HG03025 (cell line): ENCODE results near the gene CYB5B.
"Not testable (repeated sequence)": the region's sequence is repeated elsewhere in the genome, so short reads cannot be mapped to it uniquely, and the experiment has no call there.

Source experiments
- ATAC-seq: cut with Tn5 transposase; IDR thresholded peaks from one replicate; pipeline ENCODE4 v1.9.1; 2021; ENCODE audit warnings: mild to moderate bottlenecking, moderate library complexity; ENCODE audit not compliant: unreplicated experiment, low FRiP score

The CYB5B gene

GRCh38 chr16:69407702-69408323 lies 16.6 kb upstream of the CYB5B start:
- ATAC-seq = no peak

- ATAC-seq = no peak
Observed at GRCh38 chr16:69408475-69408874, 15.9 kb upstream of the CYB5B start.

- no peak for ATAC-seq
Observed at GRCh38 chr16:69410219-69410990, 14.0 kb upstream of the CYB5B start.

DNA sequence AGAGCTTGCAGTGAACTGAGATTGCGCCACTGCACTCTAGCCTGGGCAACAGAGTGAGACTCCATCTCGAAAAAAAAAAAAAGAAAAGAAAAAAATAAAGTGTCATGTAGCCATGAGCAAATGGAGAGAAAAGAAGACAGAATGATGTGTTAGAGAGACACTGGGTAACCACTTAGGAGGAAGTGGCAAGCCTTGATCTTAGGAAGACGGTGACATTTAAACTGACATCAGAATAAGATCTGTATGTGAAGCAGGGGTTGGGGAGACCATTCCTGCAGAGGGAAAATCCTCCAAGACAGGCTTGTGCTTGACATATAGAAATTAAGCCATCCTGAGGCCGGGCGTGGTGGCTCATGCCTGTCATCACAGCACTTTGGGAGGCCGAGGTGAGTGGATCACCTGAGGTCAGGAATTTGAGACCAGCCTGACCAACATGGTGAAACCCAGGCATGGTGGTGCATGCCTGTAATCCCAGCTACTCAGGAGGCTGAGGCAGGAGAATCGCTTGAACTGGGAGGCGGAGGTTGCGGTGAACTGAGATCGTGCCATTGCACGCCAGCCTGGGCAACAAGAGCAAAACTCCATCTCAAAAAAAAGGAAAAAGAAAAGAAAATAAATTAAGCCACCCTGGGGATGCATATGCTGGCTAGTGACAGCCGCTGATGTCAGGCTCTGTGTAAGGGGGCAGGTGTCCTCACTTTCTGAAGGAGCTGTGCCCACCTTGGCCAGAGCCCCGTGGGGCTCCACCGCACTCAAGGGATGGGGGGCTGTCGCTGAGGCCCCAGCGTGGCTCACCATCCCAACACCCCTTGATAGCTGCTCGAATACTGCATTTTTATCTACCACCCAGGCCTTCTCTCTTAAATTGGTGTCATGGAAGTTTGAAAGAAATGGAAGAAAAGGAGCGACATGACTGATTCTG lies 13.1 kb upstream of the CYB5B start:
- ATAC-seq = no peak

- ATAC-seq = no peak
Observed at GRCh38 chr16:69412287-69412686, 12.1 kb upstream of the CYB5B start.

DNA sequence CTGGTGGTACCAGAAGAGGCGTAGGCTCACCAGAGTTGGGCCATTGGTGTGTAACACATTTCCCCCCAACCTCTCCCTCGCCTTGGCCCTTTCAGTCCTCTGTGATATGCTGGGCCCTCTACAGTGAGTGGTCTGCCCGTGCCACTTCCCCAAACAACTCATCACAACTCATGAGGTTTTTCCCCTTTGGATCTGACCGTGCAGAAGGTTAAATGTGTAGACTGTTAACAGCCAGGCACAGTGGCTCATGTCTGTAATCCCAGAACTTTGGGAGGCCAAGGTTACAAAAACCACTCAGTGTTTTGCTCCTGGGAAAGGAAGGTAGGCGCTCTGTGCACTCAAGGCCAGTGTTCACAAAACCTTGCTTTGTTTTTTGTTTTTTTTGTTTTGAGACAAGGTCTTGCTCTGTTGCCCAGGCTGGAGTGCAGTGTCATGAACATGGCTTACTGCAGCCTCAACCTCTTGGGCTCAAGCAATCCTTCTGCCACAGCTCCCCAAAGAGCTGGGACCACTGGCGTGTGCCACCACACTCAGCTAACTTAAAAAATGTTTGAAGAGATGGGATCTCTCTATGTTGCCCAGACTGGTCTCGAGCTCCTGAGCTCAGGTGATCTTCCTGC lies 11.3 kb upstream of the CYB5B start:
- no peak for ATAC-seq

- ATAC-seq = no peak
Observed at GRCh38 chr16:69417520-69418199, 6.8 kb upstream of the CYB5B start.

- no peak for ATAC-seq
Observed at GRCh38 chr16:69419956-69420355, 4.5 kb upstream of the CYB5B start.

DNA sequence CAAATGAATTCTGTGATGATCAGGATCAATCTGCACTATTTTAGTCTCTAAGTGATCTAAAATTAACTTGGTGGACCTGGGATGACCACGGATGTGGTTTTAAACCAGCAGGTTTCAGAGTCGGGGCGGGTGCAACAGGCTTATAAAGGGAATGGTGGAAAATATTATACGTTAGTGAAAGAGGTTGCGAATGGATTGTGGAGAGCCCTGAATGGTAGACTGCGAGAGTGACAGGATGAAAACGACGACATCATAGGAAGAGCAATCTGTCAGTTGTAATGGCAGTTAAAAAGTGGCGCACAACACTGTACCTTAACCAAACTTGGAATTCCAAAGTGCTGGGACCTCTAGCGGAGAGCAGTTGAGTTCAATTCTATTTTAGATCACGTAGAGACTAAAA lies 1.2 kb upstream of the CYB5B start:
- no peak for ATAC-seq

- ATAC-seq = no peak
Observed at GRCh38 chr16:69424935-69425784, 741 bp downstream of the CYB5B start.

DNA sequence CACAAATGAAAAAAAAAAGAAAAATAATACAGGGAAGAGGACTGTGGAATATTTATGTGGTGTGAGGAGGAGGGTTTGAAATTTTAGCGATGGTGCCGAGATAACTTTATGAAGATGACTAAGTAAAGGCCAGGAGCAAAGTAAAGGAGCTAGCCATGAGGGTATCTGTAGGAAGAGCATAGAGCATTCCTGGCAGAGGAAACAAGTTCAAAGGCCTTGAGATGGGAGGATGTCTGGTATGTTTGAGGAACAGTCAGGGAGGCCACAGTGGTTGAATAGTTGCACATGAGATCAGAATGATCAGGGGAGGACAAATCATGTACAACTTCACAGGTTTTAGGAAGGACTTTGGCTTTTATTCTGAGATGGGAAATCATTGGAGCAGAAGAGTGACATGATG lies 4.2 kb downstream of the CYB5B start:
- no peak for ATAC-seq

DNA sequence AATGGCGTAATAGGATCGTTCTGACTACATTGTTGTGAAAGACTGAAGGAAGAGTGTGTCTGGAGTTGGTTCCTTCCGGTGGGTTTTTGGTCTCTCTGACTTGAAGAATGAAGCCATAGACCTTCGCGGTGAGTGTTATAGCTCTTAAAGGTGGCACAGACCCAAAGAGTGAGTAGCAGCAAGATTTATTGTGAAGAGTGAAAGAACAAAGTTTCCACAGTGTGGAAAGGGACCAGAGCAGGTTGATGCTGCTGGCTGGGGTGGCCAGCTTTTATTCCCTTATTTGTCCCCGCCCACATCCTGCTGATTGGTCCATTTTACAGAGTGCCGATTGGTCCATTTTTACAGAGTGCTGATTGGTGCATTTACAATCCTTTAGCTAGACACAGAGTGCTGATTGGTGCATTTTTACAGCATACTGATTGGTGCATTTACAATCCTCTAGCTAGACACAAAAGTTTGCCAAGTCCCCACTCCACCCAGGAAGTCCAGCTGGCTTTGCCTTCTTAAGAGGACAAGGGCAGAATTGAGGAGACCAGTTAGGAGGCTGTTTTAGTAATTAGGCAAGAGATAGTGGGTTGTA lies 4.7 kb downstream of the CYB5B start:
- ATAC-seq = not testable (repeated sequence)

DNA sequence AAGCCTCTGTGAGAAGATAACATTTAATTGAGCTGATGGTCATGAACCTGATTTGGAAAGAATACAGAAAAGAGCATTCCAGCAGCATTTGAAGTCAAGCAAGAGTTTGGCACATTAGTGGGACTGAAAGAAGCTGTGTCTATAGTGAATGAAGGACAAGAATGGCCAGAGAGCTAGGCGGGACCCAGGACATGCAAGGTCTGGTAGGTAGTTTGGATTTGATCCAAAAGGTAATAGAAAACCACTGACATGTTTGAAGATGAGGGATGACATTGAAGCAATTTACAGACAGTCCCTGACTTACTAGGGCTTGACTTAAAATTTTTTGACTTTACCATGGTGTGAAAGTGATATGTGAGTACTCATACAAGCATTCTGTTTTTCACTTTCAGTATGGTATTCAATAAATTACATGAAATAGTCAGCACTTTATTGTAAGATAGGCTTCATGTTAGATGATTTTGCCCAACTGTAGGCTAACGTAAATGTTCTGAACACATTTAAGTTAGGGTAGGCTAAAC lies 7.6 kb downstream of the CYB5B start:
- ATAC-seq = no peak

- no peak for ATAC-seq
Observed at GRCh38 chr16:69434066-69434465, 9.6 kb downstream of the CYB5B start.

GRCh38 chr16:69435977-69436820 lies 11.8 kb downstream of the CYB5B start:
- no peak for ATAC-seq

GRCh38 chr16:69436896-69437295 lies 12.5 kb downstream of the CYB5B start:
- ATAC-seq = no peak

DNA sequence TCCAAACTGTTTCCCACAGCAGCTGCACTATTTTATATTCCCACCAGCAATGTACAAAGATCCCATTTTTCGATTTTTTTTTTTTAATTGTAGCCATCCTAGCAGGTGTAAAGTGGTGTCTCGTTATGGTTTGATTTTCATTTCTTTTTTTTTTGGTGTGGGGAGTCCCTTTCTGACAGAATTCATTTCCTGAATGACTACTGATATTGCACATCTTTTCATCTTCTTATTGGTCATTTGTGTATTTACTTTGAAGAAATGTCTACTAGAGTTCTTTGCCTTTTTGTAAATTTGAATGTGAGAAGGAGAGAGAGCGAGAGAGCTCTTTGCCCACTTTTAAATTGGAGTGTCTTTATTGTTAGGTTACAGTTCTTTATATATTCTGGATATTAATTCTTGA lies 14.0 kb downstream of the CYB5B start:
- ATAC-seq = no peak

DNA sequence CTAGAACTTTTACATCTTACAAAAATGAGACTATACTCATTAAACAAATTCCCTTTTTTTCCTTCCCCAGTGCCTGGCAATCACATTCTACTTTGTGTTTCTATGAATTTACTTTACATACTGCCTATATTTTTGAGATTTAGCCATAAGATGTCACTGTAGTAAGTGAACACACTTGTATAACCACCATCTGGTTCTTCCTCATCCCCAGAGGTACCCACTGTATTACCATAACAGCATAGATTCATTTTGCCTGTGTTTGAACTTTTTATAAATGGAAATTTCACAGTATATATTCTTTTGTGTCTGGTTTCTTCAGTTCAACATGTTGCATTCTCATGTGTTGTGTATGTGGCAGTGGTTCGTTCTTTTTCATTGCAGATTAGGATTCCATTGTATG lies 15.8 kb downstream of the CYB5B start:
- ATAC-seq = no peak
